ENCODE measurements around the gene ZDHHC7.
"Not testable (repeated sequence)": the region's sequence is repeated elsewhere in the genome, so short reads cannot be mapped to it uniquely, and the experiment has no call there.

Gene ZDHHC7, protein sequence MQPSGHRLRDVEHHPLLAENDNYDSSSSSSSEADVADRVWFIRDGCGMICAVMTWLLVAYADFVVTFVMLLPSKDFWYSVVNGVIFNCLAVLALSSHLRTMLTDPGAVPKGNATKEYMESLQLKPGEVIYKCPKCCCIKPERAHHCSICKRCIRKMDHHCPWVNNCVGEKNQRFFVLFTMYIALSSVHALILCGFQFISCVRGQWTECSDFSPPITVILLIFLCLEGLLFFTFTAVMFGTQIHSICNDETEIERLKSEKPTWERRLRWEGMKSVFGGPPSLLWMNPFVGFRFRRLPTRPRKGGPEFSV

DNA sequence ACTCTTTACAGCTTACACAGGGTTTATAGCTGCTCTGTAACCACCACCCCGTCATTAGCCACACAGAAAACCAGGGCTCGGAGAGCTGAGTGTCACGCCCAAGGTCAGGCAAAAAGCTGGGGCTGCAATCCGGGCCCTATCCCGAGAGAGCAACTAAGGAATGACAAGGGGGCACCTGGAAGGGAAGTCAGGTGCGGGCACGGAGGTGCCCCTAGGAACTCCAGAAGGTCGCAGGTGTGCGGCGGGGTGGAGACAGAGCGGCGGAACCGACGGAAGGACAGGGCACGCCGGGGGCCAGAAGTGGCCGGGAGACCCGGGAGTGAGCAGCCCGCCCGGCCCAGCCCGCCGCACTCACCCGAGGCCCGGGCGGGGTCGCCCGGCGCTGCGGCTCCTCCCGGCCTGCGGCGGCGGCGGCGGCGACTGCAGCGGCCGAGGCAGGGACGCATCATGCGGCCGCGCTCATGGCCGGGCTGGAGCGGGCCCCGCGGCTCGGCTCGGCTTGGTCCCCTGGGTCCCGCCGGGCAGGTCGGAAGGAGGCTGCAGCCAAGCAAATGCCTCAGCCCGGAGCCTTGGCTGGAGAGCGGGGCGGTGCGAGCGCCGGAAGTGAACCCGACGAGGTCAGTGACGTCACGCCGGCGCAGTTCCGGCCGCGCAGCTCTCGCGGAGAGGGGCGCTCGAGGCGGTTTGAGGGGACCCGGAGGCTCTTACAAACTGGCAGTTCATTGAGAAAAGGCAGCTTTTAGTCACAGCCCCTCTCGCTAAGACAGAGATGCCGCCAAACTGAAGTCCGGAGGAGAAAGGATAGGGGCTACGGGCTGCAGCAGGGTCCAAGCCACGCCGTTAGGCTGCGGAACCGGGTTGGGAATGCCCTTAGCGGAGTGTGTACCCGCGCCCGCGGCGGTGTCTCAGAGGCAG, at the start of gene ZDHHC7:
Gene ZDHHC7, minus strand, starts transcription at position 605 of the 915 bp plus-strand sequence. CDS start 20,917 bp downstream, outside the sequence.
- no peak for DNase-seq (ENCODE audit: low read depth)

DNA sequence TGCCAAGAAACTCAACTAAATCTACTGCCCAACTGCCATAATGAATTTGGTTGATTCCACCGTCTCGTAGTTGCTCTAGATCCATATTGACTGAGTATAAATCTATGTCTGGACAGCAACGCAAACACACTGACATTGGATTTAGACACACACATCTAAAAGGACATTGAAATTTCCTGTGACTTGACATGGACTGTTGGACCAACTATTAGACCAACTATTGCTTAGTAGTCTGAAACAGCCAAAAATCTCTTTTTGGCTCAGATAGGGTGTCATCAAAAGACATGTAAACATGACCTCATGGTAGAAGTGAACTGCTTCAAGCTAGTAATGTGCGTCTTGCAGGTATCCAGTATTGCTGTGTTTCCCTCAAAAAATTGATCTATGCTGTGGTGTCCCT, 47.6 kb upstream of the ZDHHC7 start:
- DNase-seq (ENCODE audit: low read depth) = no peak

DNA sequence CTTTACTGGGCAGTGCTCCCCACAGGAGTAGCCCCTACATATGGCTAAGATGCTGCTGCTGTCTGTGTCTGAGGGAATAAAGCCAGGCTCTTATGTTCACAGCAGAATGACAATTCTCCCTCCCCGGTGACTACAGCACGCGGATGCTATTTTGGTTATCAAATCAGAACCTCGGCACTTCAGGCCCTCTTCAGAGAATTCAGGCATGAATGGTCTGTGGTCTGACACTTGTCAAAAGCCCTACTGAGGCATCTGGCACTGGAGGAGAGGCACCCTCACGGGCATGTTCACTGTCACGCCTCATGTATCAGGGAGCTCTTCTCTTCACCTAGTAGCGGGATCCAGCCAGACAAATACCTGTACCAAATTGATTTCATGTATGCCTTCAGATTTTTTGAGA, 46.6 kb upstream of the ZDHHC7 start:
- DNase-seq (ENCODE audit: low read depth) = no peak

DNA sequence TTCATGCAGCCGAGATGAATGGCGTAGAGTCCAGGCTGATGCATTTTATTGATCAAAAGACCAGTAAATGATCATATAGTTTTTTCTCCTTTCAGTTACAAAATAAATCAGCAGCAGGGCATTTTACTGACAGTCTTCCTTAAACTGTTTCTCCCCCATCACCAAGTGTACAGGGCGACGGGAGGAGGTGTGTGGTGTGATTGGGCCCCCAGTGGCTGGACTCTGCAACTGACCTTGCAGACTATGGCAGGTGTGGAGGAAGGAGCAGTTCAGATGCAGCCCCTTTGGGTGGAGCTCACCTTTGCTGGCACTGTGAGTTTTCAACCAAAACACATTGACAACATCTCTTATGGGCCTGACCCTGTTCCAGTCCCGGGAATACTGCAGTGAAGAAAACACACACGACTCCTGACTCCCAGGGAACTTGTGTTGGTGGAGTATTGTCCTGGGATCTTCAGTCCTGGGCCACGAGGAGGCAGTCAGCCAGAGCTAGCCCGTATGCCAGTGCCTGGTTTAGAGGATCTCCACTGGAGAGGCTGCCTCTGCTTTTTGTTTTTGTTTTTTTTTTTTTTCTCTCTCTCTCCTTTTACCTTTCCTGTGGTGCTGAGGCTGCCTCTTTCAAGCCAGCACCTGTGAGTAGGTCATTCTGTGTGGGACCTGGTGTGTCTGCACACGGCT, 46.0 kb upstream of the ZDHHC7 start:
- no peak for DNase-seq (ENCODE audit: low read depth)

DNA sequence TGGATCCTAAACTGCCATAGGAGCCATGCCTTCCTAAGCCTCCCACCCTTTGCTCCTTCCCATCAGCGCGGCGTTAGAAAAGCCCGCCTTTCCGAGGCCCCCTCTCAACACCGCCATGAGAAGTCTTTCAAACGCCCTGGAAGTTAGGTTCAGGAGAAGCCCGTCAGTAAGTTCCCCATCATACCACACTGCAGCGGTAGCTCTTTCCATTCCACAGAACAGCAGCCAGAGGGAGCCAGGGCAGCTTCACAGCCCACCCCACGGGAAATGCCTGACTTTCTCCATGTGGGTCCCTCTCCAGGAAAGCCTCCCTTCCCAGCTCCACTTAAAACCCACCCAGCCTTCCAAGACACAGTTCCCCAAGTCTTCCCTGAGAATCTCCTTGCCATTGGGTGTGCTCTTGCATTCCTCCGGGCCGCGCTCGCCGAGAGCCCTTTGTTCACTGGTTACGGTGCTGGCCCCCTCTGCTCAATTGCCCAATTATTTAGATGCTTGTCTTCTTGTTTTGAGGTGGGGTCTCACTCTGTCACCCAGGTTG, 44.9 kb upstream of the ZDHHC7 start:
- no peak for DNase-seq (ENCODE audit: low read depth)

DNA sequence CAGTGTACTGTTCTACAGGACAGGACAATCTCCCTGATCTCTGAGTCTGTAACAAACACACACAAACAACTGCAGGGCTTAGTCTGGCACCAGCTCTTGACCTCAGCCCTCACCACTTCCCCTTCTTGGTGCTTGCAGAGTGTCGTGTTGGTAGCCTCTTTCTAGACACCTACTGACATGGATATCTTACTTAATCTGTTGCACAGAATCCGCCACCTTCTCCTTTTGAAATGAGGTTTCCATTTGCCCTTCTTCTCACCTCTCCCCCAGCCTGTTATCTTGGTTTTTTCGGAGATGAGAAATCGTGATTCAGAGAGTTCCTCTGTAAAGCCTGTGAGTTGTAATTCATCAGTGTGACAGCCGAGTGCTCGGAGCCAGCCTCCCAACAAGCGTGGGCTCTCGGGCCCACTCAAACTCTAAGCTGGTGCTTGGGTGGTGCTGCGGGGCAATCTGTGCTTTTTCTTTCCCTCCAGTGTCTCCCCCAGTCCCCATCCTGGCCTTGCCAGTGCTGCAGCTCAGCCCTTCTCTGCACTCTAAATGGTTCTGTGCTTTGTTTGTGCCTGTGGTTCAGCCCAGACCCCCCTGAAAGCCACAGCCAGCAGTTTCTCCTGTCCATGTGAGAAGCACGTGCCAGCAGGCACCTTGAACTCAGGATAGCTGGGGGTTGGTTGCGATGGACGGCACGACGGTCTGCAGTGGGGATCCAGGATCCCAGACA, 44.3 kb upstream of the ZDHHC7 start:
- peak; percentile 37 for DNase-seq (ENCODE audit: low read depth)

DNA sequence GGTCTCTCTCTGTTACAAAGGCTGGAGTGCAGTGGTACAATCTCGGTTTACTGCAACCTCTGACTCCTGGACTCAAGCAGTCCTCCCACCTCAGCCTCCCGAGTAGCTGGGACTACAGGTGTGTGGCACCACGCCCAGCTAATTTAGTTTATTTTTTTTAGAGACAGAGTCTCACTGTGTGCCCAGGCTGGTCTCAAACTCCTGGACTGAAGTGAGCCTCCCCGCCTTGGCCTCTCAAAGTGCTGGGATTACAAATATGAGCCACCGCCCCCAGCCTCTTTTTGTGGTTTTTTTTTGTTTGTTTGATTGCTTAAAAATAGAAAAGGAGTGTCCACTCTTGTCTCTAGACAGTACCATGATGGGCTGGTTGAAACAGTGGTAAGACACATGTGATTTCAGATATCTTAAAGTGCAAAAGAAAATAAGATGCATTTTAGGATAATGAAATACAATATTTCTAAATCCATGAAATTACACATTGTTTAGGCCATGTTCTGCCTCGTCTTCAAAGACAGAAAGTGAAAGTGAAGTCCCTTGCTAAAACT, 43.7 kb upstream of the ZDHHC7 start:
- no peak for DNase-seq (ENCODE audit: low read depth)

DNA sequence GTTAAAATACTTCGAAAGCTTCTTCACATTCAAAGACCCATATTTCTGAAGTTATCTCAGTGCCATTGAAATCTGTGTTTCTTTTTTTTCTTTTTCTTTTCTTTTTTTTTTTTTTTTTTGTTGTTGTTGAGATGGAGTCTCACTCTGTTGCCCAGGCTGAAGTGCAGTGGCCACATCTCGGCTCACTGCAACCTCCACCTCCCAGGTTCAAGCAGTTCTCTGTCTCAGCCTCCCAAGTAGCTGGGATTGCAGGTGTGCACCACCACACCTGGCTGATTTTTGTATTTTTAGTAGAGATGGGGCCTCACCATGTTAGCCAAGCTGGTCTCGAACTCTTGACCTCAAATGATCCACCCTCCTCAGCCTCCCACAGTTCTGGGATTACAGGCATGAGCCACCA, 43.0 kb upstream of the ZDHHC7 start:
- DNase-seq (ENCODE audit: low read depth) = not testable (repeated sequence)

DNA sequence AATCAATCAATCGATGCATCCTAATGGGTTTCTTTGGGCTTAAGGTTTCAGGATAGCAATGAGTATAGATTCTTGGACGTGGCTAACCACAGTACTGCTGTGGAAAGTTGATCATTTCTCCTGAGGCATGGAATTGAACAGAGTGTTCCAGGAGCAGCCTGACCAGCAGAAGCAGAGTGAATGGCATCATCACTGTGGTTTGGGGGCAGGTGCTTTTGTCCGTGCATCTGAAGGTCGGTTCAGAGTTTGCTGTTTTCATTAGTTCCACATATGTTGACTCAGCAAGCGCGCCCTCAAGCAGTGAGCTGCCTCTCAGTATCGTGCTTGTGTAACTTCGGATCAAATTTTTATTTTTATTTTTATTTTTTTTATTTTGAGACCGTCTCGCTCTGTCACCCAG, 41.2 kb upstream of the ZDHHC7 start:
- peak; percentile 18 for DNase-seq (ENCODE audit: low read depth)

DNA sequence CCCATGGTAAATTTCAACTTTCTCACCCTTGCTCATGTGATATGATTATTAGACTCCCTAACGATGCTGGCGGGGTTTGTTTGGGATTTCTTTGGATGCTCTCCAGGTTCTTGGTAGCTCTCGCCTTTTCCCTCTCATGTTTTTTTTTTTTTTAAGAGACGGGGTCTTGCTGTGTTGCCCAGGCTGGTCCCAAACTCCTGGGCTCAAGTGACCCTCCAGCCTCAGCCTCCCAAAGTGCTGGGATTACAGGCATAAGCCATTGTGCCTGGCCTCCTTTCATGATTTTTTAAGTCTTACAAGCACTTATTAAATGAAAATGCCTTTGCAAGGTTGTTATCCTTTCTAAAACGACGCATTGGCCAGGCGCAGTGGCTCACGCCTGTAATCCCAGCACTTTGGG, 40.3 kb upstream of the ZDHHC7 start:
- DNase-seq (ENCODE audit: low read depth) = no peak

DNA sequence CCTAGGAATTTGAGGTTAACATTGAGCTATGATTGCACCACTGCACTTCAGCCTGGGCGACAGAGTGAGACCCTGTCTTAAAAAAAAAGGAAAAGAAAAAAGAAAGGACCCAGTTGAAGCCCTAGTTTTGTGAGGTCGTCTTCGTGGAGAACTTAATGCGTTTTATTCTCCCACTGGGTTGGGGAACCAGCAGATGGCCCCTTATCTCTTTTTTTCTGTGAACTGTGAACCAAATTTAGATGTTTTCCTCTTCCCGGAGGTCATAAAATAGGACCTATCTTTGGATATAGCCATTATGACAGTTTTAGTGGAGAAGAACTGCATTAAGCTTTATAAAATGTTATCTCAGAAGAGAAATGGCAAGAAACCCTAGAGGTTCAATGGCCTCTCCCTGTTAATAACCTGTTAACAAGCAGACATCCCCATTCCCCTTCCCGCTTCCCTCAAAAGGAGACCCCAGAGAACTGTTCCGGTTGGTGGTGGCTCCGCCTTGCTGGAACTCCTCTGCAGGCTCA, 39.8 kb upstream of the ZDHHC7 start:
- DNase-seq (ENCODE audit: low read depth) = no peak

DNA sequence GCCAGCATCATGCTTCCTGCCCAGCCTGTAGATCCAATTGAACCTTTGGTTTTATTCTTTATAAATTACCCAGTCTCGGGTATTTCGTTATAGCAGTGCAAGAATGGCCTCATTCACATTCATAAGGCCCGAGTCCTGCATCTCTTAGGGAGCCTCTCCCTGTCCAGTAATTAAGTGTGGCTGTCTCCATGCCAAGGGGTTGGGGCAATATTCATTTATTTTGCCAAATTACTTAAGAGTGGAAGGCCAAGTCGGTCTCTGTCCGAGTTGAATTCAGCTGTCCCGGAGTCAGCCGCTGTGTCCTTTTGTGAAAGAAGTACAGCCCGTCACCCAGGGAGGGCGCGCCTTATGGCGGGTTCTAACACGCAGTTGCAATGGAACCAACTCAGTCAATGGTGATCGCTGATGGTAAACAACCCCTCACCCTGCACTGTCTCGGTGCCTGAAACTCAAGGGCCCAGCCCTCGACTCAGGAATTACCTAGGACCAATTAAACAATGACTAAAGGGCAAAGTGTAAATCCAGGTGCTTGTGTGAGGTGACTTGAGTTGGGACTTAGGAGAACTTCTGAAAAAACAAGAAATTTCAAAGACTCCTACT, 38.5 kb upstream of the ZDHHC7 start:
- DNase-seq (ENCODE audit: low read depth) = no peak

DNA sequence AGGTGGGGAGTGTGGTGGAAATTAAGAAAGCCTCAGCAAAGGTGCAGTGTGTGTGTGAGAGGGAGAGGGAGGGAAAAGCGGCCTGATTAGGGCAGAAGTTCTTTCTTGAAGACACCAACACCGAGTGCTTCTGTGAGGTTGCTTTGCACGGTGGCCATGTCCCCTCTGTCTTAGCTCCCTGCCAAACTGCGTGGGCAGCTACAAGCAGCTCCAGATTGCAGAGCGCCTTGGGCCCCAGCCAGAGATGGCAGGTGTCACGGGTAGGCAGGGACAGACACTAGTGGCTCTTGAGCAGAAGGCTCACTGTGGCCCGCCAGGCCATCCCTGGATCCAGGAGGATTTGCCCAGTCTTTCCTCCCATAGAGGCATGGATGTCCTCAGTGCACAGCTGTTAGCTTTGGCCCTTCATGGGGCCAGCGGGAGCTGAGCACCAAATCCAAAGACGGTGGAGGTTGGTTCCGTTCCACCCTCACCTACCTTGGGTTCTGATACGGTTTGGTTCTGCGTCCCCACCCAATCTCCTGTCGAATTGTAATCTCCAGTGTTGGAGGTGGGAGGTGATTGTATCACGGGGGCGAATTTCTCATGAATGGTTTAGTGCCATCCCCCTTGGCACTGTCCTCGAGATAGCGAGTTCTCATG, 37.7 kb upstream of the ZDHHC7 start:
- no peak for DNase-seq (ENCODE audit: low read depth)

DNA sequence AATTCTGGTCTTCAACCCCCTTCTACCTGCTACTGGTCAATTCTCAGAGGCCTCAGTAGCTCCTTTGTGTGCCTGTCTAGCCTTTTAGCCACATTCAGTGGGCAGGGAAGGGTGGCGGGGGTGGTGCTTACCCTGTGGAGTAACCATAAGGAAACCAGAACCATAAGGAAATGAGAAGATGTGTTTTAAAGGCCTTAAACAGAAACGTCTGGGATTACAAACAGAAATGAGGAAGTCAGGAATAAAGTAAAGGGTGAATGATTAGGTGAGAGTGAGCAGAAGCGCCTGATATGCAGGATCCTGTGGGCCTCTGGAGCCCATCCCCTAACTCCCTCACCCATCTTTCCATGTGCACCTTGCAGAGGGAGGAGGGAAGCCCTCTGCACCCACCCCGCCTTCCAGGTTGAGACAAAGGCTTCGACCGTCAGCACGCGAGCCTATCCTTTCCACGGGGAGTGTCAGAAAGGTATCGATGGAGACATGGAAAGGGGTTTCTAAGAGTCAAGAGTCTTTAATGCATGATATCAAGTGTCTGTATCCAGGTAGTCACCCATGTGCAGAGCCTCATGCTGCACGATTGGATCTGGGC, 36.6 kb upstream of the ZDHHC7 start:
- no peak for DNase-seq (ENCODE audit: low read depth)

DNA sequence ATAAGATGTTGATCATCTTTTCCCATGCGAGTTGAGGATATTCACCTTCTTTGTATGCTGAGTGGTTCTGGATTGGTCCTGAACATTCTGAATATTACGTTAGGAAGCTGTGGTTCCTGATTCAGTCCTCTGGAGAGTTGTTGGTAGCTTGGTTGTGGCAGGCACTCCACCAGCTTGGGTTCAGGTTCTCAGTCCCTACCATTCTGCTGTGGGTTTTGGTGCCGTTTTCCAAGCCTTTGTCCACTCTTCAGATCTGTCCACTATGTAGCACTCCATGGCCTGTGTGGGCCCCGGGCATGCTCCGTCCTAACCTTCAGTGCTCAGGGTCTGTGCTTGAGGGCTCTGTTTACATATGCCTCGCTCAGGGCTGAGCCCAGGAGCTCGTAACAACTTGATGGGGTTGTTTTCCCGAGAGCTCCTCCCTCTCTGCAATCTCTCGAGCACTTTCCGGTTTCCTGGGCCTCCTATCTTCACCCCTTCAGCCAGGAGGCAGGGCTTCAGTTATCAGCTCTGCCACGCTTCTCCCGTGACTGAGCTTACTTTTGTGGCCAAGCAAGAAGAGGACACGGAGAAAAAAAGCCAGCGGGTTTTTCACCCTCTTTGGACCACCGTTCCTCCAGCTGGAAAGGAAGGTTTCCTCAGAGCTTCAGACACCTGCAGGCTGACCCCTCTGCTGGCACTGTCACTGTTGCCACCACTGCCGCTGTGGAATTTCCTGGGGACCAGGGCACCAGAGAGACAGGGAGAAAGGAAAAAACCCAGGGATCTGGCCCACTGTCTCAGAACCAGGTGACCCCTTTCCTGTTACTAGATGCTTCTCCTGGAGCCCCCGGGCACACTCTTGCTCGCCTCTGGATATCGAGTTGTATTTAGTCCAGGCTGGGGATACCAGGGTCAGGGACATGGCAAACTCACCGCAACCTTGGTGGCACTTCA, 35.9 kb upstream of the ZDHHC7 start:
- no peak for DNase-seq (ENCODE audit: low read depth)

DNA sequence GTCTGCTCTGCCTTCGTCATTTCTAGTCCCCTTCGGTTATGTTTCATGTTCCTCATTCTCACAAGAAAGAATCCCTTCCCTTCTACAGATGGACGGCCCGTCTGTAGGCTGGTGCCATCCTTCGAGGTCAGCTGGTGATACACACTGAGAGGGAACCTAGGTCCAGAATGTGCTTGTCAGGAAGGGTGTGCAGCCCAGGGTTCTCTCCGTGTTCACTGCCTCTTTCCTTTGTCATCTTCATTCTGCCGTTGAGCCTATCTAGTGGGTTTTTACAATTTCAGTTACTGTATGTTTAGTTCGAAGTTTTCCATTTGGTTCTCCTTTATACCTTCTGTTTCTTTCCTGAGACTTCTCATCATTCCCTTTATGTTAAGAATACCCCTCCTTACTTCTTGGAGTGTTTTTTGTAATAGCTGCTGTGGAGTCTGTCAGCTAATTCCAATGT, 35.2 kb upstream of the ZDHHC7 start:
- DNase-seq (ENCODE audit: low read depth) = no peak

DNA sequence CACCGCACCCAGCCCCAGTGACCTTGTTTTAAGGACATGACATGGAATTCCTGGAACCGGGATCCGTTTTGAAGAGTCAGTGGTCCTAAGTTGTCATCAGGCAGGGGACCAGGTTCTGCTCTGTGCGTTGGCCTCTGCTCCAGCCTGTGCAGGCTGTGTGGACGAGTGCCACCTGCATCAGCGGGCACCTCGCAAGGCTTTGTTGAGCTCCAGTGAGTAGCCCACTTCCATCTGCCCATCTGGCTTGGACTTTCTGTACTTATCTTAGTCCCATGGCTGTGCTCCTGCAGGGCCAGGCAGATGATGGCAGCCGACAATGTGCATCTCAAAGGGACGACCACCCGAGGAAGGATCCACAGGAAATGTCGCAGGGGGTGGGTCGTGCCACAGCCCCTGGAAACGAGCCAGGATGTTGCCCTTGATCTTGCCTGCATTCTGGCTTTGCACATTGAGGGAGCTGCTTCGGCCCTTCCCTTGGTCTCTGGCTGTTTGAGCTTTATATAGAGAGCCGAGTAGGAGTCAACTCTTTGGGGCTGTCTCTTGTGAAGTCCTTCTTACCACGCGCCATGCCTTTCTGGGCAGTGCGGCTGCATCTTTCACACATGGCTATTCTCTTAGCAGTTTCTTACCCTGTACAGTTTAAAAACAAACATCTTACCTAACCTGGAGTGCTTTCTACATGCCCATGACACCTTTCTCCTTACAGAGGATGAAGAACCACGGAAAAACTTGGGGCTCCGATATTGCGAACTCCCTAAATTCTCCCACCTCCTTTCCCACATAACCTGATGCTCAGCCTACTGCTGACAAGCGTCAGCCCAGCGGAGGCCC, 34.5 kb upstream of the ZDHHC7 start:
- no peak for DNase-seq (ENCODE audit: low read depth)

DNA sequence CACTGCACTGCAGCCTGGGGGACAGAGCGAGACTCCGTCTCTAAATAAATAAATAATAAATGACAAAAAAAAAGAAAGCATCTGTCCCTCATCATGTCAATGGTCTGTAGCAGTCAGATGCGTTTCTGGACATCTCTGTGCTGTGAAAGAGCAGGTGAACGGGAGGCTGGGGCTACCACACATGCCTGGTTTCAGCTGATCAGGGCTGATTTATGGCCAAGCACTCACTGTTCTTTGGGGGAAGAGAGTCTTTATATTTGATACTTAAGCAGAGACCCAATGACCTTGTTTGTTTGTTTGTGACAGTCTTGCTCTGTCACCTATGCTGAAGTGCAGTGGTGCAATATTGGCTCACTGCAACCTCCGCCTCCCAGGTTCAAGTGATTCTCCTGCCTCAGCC, 33.7 kb upstream of the ZDHHC7 start:
- no peak for DNase-seq (ENCODE audit: low read depth)
